GM12801 (cell line): Measurements from ENCODE around the gene BACH2.

Experiments
- CTCF ChIP-seq: IDR thresholded peaks from one replicate; pipeline ENCODE4 v1.5.1; 2011; ENCODE audit warnings: control low read depth; ENCODE audit not compliant: insufficient read length; ENCODE audit errors: extremely low read depth

Gene BACH2

GRCh38 chr6:90293319-90293953 is 3.2 kb downstream of the BACH2 start:
- no peak for TF ChIP-seq CTCF

DNA sequence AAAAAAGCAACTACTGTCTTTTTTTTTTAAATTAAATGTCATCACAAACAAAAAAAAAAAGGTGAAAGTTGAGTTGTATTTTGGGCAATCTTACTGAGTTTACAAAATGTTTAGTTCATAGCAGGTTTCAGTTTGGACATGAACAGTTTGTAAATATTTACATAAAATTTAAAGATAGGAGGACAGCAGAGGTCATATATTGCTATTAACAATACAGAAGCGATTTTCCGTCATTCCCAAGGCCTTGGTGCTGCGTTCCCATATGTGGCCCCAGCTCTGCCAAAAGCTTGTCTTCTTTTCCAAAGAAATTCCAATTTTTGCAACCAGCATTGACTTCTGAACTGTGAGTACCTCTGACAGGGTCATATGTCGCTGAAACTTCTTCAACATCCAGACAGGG is 5.1 kb downstream of the BACH2 start:
- TF ChIP-seq CTCF: no peak

- no peak for TF ChIP-seq CTCF
Observed at GRCh38 chr6:90290811-90291420, 5.7 kb downstream of the BACH2 start.

DNA sequence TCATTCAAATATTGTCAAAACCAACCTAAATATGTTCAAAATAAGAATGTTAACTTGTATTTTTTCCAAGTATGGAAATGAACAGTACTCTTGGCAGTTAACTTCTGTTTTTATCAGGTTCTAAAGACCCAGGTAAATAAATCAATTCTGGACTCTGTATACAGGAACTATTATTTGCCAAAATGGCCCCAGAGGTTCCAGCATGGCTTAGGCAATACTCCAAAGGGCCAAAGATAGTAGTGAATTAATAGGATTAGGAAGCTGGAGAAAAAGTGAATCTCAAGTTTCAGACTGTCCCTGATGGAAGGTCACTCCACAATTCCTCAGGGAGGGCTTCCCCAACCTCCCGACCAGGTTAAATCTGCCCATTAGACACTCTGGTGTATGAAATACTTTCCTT is 6.7 kb downstream of the BACH2 start:
- no peak for TF ChIP-seq CTCF

- no peak for TF ChIP-seq CTCF
Observed at GRCh38 chr6:90288404-90288803, 8.2 kb downstream of the BACH2 start.

GRCh38 chr6:90286884-90287488 is 9.7 kb downstream of the BACH2 start:
- no peak for TF ChIP-seq CTCF

DNA sequence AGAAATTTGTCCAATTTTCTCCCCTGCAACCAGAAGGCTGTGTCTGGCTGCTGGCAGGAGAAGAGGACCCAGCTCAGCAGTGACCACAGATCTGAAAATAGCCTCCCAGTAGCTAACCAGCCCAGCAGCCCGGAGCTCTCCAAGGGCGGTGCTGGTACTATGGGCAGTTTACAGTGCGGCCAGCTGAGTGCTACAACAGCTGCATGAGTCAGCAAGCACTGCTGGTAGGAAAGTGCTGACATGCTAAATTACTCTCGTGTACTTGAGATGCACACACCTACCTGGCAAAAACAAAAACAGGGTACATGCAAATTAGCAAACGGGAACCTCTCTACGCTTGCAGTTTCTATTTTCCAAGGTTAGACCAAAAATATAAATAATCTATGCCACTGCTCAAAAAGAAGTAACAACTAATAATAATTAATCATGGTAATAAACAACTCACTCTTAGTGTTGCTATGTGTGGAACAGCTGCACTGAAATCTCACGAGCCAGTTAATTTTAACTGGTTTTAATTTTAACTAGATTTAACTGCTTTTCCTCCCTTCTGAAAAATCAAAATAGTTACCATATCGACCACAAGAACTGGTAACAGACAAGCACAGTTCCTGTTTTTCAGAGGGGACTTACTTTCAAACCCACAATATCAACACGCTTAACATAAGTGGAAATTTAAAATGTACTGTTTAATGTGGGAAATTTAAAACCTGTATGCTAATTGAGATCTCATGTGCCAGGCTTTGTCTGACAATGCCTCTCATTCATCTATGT is 10.8 kb downstream of the BACH2 start:
- no peak for TF ChIP-seq CTCF
